ENCODE measurements around the gene BAHCC1. TPM values are rescaled to one million over a fixed set of nuclear protein-coding genes. Genes with fewer than 3 reads are reported as not detected.

Gene BAHCC1
- total RNA-seq, 1 experiment from 2014 or later, result 9.9 TPM

DNA sequence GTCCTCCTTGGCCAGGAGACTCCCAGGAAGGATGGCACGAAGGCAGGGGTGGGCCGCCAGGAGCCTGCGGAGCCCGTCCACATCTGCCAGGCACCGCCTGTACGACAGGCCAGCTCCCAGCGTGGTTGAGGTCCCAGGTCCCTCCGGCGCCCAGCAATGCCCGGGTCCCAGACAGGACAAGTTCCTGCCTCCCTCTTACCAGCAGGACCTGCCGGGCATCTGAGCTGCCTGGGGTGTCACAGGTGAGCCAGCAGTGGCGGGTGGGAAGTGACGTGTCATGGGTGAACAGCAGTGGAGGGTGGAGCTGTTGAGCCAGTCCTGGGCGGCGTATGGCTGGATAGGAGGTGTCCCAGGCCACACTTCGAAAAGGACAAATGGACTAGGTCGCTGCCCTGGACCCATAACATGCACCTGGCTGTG is 15.7 kb upstream of the BAHCC1 start:
- Histone ChIP-seq H3K27me3 (ENCODE audit: low read length) (no peaks in the 10 kb centered on the region), H3F3A (ENCODE audit: low read length, unreplicated experiment) (no peaks in the 10 kb centered on the region), H4K20me1 (ENCODE audit: low read length) (no peaks in the 10 kb centered on the region), H3K79me2 (ENCODE audit: low read length) (no peaks in the 10 kb centered on the region), H3K9me3 (ENCODE audit: low read length) (no peaks in the 10 kb centered on the region), H3K4me2 (ENCODE audit: low read length) (peak overlapping the region; percentile 80), H3K36me3 (ENCODE audit: low read depth, low read length) (no peaks in the 10 kb centered on the region), H2AFZ (ENCODE audit: low read length) (peak overlapping the region; percentile 55; the same call in 1 of the 2 replicates), H3K4me1 (ENCODE audit: insufficient read depth, low read length) (peaks cover 7% of the 10 kb centered on the region), H3K9ac (ENCODE audit: low read length) (0 out of 2 replicates have a peak overlapping the region, but pooled peaks have one; percentile 34), H3K27ac (ENCODE audit: low read length) (no peak overlapping the region), H3K4me3 (ENCODE audit: low read length) (peak overlapping the region; percentile 45), H3K9me2 (replicated peaks; ENCODE audit: low read length) (no peaks in the 10 kb centered on the region)
- POLR2A ChIA-PET (ENCODE audit: unreplicated experiment), result interaction anchor here (0.5 to 0.9 kb wide), 3 partner anchors 15 to 324 kb away, joined by 3 to 6 read pairs (median 4); partner anchors contain the start of genes BAHCC1 and MRPL12
- intact Hi-C loops (cut with micrococcal nuclease), result no loop called here
- no TSS peak for BruUV-seq (replicated peaks)
- ATAC-seq (peak; percentile 97), DNase-seq (peak; percentile 87)
- TF ChIP-seq EZH2phosphoT487 (IDR thresholded peaks at IDR 0.05; ENCODE audit: borderline replicate concordance, low read length) (no peak), CTCF (conservative IDR thresholded peaks at IDR 0.05; ENCODE audit: low read depth, low read length) (0 out of 2 replicates have a peak, but pooled peaks have one; percentile 17)
- CTCF ChIA-PET, result interaction anchor here (1.0 kb wide), 1 partner anchor 105 kb away, joined by 5 read pairs; no protein-coding TSS in a partner anchor

GRCh38 chr17:81380131-81380530 is 15.1 kb upstream of the BAHCC1 start:
- peaks cover 7% of the 10 kb centered on the region for H3K4me1 ChIP-seq (ENCODE audit: insufficient read depth, low read length)
- no peaks in the 10 kb centered on the region for H3K36me3 ChIP-seq (ENCODE audit: low read depth, low read length)
- H4K20me1 ChIP-seq (ENCODE audit: low read length), result no peaks in the 10 kb centered on the region
- no peak for DNase-seq
- ATAC-seq, result no peak
- H3F3A ChIP-seq (ENCODE audit: low read length, unreplicated experiment), result no peaks in the 10 kb centered on the region
- intact Hi-C loops (cut with micrococcal nuclease), result no loop called here
- POLR2A ChIA-PET (ENCODE audit: unreplicated experiment), result interaction anchor here (0.7 to 0.9 kb wide), 2 partner anchors 15 kb away, joined by 3 to 4 read pairs; partner anchors contain the start of gene BAHCC1
- H3K27me3 ChIP-seq (ENCODE audit: low read length), result no peaks in the 10 kb centered on the region
- no peak overlapping the region for H3K4me2 ChIP-seq (ENCODE audit: low read length)
- no peaks in the 10 kb centered on the region for H3K9me2 ChIP-seq (replicated peaks; ENCODE audit: low read length)
- no TSS peak for BruUV-seq (replicated peaks)
- no peak overlapping the region for H2AFZ ChIP-seq (ENCODE audit: low read length)
- CTCF ChIA-PET, result interaction anchor here (1.0 kb wide), 1 partner anchor 105 kb away, joined by 5 read pairs; no protein-coding TSS in a partner anchor
- H3K9ac ChIP-seq (ENCODE audit: low read length), result no peak overlapping the region
- H3K27ac ChIP-seq (ENCODE audit: low read length), result no peak overlapping the region
- TF ChIP-seq EZH2phosphoT487 (IDR thresholded peaks at IDR 0.05; ENCODE audit: borderline replicate concordance, low read length) (no peak), CTCF (conservative IDR thresholded peaks at IDR 0.05; ENCODE audit: low read depth, low read length) (no peak), EZH2 (IDR thresholded peaks at IDR 0.05; ENCODE audit: low read length, unreplicated experiment) (no peak)
- no peak overlapping the region for H3K4me3 ChIP-seq (ENCODE audit: low read length)
- no peaks in the 10 kb centered on the region for H3K9me3 ChIP-seq (ENCODE audit: low read length)
- H3K79me2 ChIP-seq (ENCODE audit: low read length), result no peaks in the 10 kb centered on the region

DNA sequence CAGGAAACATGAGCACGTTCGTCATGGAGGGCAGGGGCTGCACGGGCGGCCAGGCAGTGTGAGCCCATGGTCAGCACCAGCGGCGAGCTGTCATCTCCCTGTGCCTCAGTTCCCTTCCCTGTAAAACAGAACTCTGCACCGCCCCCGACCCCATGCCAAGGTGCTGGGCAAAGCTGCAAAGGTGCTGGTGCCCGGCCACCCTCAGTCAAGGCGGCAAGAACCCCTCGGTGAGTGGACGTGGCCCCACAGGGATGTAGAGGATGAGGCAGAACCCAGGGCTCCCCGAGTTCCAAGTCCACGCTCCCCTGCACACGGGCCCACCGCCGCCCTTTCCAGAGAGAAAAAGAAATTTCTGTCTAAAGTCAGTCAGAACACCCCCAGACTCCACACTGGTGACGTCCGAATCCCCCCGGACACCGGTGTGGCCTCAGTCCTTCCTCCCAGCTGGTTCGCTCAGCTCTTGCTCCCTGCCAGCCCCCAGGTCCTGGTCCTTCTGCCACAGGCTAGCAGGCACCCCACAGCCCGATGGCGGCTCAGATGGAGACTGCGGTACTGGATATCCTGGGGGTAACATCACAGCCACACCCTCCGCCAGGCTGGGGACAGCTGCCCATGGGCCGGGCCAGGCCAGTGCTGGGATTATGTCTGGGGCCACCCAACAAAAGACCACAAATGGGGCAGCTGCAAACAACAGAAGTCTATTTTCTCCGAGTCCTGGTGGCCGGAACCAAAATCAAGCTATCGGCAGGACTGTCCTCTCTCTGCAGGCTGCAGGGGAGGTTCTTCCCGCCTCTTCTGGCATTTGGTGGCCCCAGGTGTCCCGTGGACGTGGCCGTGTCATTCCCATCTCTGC is 14.4 kb upstream of the BAHCC1 start:
- ATAC-seq (no peak), DNase-seq (no peak)
- intact Hi-C loops (cut with micrococcal nuclease), result no loop called here
- no peaks in the 10 kb centered on the region for H3K9me3 ChIP-seq (ENCODE audit: low read length)
- ChIA-PET CTCF (no interaction called here), POLR2A (ENCODE audit: unreplicated experiment) (no interaction called here)
- H3K36me3 ChIP-seq (ENCODE audit: low read depth, low read length), result no peaks in the 10 kb centered on the region
- H3K79me2 ChIP-seq (ENCODE audit: low read length), result no peaks in the 10 kb centered on the region
- no peaks in the 10 kb centered on the region for H3K27me3 ChIP-seq (ENCODE audit: low read length)
- no peak overlapping the region for H3K4me3 ChIP-seq (ENCODE audit: low read length)
- H3F3A ChIP-seq (ENCODE audit: low read length, unreplicated experiment), result no peaks in the 10 kb centered on the region
- no peak overlapping the region for H2AFZ ChIP-seq (ENCODE audit: low read length)
- TF ChIP-seq EZH2 (IDR thresholded peaks at IDR 0.05; ENCODE audit: low read length, unreplicated experiment), result no peak
- TF ChIP-seq EZH2phosphoT487 (IDR thresholded peaks at IDR 0.05; ENCODE audit: borderline replicate concordance, low read length), result no peak
- H4K20me1 ChIP-seq (ENCODE audit: low read length), result no peaks in the 10 kb centered on the region
- no TSS peak for BruUV-seq (replicated peaks)
- H3K9me2 ChIP-seq (replicated peaks; ENCODE audit: low read length), result no peaks in the 10 kb centered on the region
- no peak overlapping the region for H3K27ac ChIP-seq (ENCODE audit: low read length)
- H3K4me1 ChIP-seq (ENCODE audit: insufficient read depth, low read length), result peaks cover 7% of the 10 kb centered on the region
- no peak overlapping the region for H3K4me2 ChIP-seq (ENCODE audit: low read length)
- no peak overlapping the region for H3K9ac ChIP-seq (ENCODE audit: low read length)
